Stimulated activated CD4-positive, alpha-beta T cell treated with anti-CD3 and anti-CD28 coated beads, Interleukin-12 subunit alpha, Interleukin-12 subunit beta, amount 100 ng/mL, for 48 hours (primary cell): ENCODE results near the gene ADAMTSL2.
A peak's percentile ranks its signal among the peaks of the same experiment; 100 is the strongest.

Experiments used
- DNase-seq, 3 donors: peaks; one replicate each; pipeline ENCODE4 v3.0.0-alpha.2; 2020; ENCODE audit warnings: low read depth in 2 of 3, low spot score in 1 of 3

The ADAMTSL2 gene

DNA sequence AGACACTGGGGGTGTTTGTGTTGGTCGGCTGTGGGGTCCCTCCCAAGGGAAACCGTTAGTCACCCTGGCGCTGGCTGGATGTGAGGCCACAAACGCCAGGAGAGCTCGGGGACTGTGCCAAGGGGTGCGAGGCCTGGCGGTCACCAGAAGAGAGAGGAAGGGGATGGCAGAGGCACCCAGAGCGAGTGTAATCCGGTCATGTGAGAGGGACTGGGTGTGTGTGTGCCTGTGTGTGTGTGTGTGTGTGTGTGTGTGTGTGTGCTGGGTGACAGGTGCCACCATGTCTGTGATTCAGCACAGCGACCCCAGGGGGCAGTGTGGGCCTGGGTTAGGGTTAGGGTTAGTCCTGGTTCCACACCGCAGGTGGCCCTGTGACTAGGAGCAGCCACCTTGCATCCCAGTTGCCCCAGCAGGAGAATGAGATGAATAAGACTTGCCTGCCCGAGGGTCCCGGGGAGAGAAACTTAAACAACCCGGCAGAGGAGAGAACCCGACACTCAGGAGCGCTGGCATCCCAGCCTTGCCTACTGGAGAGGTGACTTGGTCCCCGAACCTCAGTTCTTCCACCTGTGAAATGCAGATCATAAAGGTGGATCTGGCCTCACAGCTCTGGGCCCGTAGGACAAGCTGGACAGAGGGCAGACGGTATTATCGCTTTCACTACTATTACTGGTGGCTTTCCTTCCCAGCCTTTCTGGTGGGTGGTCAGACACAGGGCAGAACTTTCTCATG is 1.4 kb upstream of the ADAMTSL2 start:
- DNase-seq = peak; percentile 62 to 76 (median 69)

DNA sequence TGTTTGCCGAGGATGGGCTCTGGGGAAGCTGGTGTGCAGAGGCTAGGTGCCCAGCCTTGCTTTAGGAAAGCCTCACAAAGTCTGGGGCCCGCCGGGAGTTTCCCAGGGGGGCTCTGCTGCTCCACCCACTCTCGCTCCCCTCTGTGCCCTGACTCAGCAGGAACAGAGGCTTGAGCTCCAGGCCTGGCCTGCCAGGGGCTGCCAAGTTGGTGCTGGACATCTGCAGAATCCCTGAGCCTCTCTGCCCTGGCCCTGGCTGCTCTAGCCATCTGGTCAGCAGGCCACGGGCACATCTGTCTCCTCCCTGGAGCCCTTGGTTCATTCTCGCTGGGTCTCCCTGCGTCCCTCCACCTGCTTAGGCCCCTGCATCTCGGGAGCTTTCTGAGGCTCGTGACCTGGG is 647 bp upstream of the ADAMTSL2 start:
- no peak for DNase-seq

DNA sequence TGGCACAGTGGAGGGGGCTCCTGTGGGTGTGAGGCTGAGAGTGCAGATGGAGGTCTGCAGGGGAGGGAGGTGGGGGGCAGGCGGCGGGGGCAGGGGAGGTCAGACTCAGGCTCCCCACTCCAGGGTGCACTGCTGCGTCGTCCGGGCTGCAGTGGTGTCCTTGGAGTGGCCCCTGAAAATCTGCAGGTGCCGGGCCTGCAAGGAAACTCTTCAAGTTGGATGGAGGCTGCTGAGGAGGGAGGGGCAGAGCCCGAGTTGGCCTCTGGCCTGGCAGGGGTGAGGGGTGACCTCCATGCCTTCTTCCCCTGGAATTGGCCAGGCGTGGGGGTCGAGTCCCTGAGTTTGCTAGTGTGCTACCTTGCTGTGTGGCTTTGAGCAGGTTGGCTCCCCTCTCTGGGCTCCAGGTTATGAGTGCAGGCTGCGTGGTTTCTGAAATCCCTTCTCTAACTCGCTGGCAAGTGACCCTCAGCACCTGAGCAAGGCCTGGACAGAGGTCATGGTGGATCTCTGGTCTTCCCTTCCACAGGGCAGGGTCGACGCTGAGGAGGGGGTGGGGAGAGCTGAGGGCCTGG is 888 bp downstream of the ADAMTSL2 start:
- DNase-seq = no peak

DNA sequence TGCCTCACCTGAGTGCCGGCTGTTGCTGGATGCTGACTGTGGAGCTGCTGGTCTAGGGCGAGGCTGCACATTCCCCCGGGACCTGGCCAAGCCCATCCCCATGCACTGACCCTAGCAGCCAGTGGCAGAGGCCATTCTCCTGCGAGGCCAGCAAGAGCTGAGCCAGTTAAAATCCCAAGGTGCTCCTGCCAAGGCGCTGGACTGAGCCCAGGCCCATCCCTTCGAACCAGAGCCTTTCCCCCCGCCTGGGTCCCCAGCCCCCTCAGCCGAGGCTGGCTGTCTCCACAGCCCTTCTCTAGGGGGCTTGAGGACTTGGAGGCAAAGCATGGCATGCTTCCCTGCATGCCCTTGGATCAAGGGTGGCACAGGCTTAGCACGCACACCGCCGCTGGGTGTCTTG is 1.6 kb downstream of the ADAMTSL2 start:
- no peak for DNase-seq

DNA sequence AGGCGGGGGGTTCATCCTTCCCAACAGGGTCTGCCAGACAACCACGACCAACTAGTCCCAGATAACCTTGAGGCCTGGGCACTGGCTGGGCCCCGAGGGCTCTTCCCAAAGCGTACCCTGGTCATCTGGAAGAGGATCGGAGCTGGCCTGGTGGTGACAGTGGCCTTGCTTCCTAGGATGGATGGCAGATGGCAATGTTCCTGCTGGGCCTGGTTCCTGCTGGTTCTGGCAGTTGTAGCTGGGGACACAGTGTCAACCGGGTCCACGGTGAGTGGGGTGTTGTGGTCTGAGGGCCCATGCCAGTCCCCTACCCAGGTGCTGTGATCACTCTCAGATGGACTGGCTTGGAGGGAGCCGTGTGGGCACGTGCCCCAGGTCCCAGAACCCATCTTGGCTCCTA is 2.0 kb downstream of the ADAMTSL2 start:
- DNase-seq = no peak

- no peak for DNase-seq
These were observed 2.8 kb downstream of the ADAMTSL2 start for GRCh38 chr9:133537257-133537656.

DNA sequence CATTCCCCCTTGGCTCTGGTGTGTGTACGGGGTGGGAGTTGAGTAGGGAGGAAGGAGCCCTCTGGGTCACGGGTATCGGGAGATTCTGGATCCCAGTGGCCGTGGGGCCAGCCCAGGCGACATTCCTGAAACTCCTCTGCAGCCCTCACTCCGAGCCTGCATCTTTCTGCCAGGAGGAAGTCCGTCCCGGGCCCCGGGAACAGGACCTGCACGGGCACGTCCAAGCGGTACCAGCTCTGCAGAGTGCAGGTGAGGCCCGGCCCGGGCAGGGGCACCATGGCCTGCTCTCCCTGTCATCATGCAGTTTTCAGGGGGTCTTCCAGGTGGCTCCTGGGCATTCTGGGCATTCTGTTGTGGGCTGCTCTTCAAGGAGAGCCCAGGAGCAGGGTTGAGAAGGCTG is 3.7 kb downstream of the ADAMTSL2 start:
- DNase-seq = no peak

DNA sequence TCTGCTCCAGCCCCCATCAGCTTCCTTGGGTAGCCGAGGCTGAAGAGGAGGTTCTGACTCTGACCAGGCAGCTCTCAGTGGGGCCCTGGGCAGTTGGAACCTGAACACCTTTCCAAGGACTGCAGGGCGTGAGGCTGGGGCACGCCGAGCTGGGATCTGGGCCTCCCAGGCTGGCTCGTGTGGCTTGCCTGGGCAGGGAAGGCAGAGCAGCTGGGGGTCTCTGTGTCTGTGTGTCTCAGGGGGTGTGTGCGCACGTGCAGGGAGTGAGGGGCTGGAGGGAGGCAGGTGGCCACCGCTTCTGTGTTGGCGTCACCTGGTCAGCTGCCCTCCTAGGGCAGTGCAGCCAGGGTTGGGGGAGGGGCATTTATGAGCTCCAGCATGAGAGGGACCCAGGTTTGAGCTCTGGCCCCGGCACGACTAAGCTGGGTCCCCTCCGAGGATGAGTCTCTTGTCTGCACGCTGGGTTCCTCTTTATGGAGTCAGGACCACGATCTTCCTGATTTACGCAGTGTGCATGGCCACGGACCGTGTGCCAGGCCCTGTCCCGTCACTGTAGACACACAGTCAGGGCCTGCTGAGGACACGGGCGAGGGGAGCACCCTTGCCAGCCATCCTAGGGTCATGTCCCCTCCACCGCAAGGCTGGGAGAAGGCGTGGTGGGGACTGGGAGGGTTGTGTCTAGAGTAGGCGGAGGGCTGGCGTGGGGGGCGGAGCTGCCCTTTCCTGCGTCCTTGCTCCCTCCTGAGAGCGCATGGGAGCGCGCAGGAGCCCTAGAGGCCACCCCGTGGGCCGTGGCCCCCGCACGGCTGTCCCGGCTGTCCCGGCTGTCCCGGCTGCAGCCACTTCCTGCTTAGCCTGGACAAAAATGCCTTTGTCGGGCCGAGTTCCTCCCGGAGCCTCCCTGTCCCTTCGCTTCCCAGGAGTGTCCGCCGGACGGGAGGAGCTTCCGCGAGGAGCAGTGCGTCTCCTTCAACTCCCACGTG is 4.6 kb downstream of the ADAMTSL2 start:
- DNase-seq = no peak

DNA sequence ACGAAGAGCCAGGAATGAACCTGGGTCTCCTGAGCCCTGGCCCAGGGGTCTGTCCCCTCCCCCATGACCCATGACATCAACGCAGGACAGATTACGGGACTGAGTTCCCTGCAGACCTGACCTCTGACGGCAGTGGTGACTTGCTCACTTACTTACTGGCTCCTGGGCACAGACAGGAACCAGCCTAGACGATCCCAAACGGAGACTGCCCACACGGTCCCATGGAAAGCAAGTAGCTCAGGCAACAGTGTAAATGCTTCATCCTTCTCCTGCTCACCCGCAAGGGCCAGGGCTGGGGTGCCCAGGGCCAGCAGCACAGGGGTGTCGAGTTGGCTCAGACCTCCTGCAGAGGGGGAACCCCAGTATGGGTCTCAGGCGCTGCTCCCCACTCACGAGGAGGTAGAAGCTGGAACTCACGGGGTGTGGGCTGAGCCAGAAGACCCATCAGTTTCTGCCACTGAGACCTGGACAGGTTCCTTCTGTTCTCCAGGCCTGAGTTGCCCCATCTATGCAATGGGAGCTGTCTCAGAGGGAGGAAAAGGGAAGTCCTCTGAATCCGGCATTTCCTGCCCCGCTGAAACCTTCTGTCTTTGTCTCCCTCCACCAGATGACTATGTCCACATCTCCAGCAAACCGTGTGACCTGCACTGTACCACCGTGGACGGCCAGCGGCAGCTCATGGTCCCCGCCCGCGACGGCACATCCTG is 5.6 kb downstream of the ADAMTSL2 start:
- DNase-seq = no peak

GRCh38 chr9:133540698-133541025 is 6.2 kb downstream of the ADAMTSL2 start:
- no peak for DNase-seq

DNA sequence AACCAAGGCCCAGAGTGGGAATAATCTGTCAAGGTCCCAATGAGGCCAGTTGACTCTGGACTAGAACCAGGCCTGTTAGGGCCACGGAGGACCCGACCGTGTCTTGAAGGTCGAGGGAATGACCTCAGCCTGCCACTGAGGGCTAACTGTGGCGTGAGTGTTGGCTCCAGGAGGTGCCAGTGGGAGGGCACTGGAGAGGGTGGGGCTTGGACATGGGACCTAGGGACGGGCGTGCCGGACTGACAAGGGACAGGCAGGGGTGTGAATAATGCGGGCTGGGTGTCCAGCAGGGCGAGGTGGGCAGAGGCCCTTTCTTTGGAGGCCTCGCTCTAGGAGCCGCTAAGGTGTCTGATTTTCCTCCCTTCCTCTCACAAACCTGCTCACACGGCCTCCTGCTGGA is 7.5 kb downstream of the ADAMTSL2 start:
- DNase-seq = no peak

DNA sequence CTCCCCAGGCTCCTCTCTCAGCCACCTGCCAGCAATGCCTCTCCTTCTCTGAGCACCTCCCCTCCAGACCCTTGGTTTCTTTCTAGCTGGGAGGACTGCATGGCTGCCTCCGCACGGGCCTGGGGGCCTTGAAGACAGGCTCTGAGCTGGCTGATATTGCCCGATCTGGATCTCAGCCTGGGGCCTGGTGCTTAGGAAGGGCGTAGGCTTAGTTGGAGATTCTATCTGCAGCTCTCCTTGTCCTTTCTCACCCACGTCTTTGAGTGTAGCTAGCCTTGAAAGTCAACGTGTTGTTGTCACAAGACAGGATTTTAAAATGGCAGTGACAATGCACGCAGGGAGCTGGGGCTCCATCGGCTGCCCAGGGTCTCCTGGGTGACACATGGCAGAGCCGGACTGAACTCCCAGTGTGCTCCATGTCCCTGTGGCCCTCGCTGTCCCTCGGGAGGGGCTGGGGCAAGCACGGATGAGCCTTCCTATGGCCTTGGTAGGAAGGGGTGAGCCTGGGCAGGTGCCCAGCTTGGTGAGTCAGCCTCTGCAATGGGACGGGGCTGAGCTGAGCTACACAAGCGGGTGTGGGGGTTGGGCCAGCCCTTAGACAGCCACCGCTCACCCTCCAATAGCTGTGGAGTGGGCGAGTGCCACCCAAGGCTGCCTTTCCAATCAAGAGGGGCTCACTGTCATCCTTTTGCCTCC is 9.4 kb downstream of the ADAMTSL2 start:
- no peak for DNase-seq

GRCh38 chr9:133545494-133546286 is 11.2 kb downstream of the ADAMTSL2 start:
- no peak for DNase-seq

DNA sequence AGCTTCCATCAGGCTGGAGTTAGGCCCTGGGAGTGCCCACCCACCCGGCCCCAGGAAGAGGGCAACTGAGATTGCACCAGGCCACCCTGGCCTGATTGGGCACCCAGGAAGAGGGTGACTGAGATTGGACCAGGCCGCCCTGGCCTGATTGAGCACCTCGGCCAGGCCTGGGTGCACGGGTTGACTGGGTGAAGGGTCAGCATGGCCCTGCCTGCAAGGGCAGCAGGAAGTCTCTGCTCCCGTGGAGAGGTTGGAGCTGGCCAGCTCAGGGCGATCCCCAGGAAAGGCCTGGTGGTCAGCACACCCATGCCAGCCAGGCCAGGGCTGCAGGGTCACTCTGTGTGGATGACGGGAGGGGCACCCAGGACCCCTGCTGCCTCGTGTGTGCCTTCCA is 11.8 kb downstream of the ADAMTSL2 start:
- no peak for DNase-seq

DNA sequence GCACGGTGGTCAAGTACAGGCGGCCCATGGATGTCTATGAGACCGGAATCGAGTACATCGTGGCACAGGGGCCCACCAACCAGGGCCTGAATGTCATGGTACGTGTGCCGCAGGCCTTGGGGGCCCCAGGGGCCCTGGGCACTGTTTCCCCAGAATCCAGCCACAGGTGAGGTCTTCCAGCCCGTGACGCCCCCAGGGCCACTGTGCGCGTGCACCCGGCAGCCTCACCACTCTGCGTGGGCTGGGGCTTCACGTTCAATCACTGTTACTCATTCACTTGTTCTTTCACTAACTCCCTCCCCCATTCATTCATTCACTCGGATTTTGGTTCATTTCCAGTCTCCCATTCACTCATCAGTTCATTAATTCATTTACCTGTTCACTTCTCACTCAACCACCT is 12.6 kb downstream of the ADAMTSL2 start:
- DNase-seq = no peak

GRCh38 chr9:133551446-133551845 is 16.9 kb downstream of the ADAMTSL2 start:
- DNase-seq = no peak

DNA sequence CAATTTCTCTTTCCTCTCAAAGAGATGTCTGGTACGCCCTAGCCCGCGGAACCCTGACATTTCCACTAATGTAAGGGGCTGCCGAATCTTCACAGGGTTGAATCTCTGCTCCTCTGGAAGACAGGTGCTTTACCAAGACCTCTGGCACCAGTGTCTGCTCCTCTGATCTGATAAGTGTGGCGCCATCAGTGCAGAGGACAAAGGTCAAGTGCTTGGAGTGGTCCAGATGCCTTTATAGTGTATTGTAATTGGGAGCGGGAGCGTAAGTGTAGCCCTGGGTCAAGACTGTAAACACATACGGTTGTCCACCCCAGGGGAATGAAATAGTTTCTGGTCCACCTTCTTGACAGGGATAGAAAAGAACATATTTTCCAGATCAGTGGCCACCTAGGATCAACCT is 17.7 kb downstream of the ADAMTSL2 start:
- DNase-seq = no peak

- no peak for DNase-seq
These were observed 18.6 kb downstream of the ADAMTSL2 start for GRCh38 chr9:133553123-133553522.

- DNase-seq = no peak
These were observed 19.6 kb downstream of the ADAMTSL2 start for GRCh38 chr9:133553973-133554713.
